Thyroid gland (tissue), 4 donors: ENCODE data around the gene CDH18. TPM values are rescaled to one million over a fixed set of nuclear protein-coding genes. Genes with fewer than 3 reads are reported as not detected.

Experiments used
- DNase-seq, 2 donors: peaks; one replicate each; pipeline ENCODE4 v3.0.0-alpha.2; 2019
- H3K27ac ChIP-seq, 3 donors: fragments of 200-600 bp; sonication (generic); 1 replicate in 2 of 3; 2 replicates in 1 of 3; pipeline ENCODE4 v1.5.1; 2016 to 2019; ENCODE audit warnings: mild to moderate bottlenecking in 1 of 3, moderate library complexity in 1 of 3
- H3K27me3 ChIP-seq: fragments of 200-600 bp; sonication (generic); one replicate; pipeline ENCODE4 v1.5.1; 2019
- H3K36me3 ChIP-seq, 2 donors: fragments of 200-600 bp; sonication (generic); one replicate each; pipeline ENCODE4 v1.5.1; 2016 to 2019
- H3K4me1 ChIP-seq, 2 donors: fragments of 200-600 bp; sonication (generic); one replicate each; pipeline ENCODE4 v1.5.1; 2017 to 2019
- H3K4me3 ChIP-seq, 3 donors: fragments of 200-600 bp; sonication (generic); replicated peaks in 1 of 3; 1 replicate in 2 of 3; 2 replicates in 1 of 3; pipeline ENCODE4 v1.5.1; 2016; ENCODE audit warnings: mild to moderate bottlenecking in 1 of 3
- H3K9me3 ChIP-seq: fragments of 200-600 bp; sonication (generic); one replicate; pipeline ENCODE4 v1.5.1; 2017
- POLR2A ChIP-seq, 2 donors: fragments of 450-650 bp; IDR thresholded peaks; one replicate each; pipeline ENCODE4 v1.6.1; 2017; ENCODE audit warnings: antibody characterized with exemption in 2 of 2, mild to moderate bottlenecking in 2 of 2, moderate library complexity in 1 of 2
- WGBS, 2 donors: methylation state at CpG; one replicate each; pipeline ENCODE4 v1.1.5; 2017; 5-methylcytosine and 5-hydroxymethylcytosine counted together
- intact Hi-C: fragments of 100-400 bp; cut with DNase I; formaldehyde crosslinking; loops from one replicate; pipeline ENCODE4 v1.15.1; 2023
- total RNA-seq, 4 donors: library from RNA; depleted of rRNA; stranded (reverse); fragments of >200 nt; gene quantifications; one replicate each; pipeline ENCODE4 v1.2.3, GENCODE V29; 2016
- TF ChIP-seq, protein P1 (sequence below), 6 experiments: fragments of 200-600 bp in 3 of 6; fragments of 450-650 bp in 3 of 6; sonication (generic) in 3 of 6; IDR thresholded peaks; one replicate each; pipeline ENCODE4 v1.5.1; 2016 to 2019; ENCODE audit warnings: antibody characterized with exemption in 6 of 6, mild to moderate bottlenecking in 2 of 6, inconsistent platforms in 1 of 6, moderate library complexity in 1 of 6

The CDH18 gene
- total RNA-seq, 4 donors from 2014 or later, result not detected

DNA sequence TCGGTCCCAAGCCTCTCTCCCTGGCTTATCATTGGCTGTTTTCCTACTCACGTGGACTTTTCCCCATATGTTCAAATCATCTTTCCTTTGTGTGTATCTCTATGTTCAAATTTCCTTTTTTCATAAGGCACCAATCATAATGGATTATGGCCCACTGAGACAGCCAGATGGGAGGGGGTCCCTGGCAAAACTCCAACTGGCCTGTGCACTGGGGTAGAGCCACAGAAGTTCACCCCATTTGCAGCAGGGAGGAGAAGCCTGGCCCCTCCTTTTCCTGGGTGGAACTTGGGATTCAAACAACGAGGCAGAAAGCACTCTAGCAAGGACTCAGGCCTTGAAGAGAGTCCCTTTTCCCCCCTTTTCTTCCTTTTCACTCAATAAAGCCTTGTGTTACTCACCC lies 362.4 kb downstream of the CDH18 start:
- DNase-seq, result no peak
- no peaks in the 10 kb centered on the region for H3K4me1 ChIP-seq
- no peak overlapping the region for H3K27ac ChIP-seq
- H3K4me3 ChIP-seq, result no peak overlapping the region
- 69 to 71% methylated on average over 3 of the region's 3 CpGs for WGBS, 2 donors
- TF ChIP-seq, protein P1, sequence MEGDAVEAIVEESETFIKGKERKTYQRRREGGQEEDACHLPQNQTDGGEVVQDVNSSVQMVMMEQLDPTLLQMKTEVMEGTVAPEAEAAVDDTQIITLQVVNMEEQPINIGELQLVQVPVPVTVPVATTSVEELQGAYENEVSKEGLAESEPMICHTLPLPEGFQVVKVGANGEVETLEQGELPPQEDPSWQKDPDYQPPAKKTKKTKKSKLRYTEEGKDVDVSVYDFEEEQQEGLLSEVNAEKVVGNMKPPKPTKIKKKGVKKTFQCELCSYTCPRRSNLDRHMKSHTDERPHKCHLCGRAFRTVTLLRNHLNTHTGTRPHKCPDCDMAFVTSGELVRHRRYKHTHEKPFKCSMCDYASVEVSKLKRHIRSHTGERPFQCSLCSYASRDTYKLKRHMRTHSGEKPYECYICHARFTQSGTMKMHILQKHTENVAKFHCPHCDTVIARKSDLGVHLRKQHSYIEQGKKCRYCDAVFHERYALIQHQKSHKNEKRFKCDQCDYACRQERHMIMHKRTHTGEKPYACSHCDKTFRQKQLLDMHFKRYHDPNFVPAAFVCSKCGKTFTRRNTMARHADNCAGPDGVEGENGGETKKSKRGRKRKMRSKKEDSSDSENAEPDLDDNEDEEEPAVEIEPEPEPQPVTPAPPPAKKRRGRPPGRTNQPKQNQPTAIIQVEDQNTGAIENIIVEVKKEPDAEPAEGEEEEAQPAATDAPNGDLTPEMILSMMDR (IDR thresholded peaks at IDR 0.05), result no peak
- no peak for TF ChIP-seq POLR2A (IDR thresholded peaks at IDR 0.05)
- no peaks in the 10 kb centered on the region for H3K9me3 ChIP-seq
- H3K36me3 ChIP-seq, result no peaks in the 10 kb centered on the region
- intact Hi-C loops, result no loop called here
- no peaks in the 10 kb centered on the region for H3K27me3 ChIP-seq

DNA sequence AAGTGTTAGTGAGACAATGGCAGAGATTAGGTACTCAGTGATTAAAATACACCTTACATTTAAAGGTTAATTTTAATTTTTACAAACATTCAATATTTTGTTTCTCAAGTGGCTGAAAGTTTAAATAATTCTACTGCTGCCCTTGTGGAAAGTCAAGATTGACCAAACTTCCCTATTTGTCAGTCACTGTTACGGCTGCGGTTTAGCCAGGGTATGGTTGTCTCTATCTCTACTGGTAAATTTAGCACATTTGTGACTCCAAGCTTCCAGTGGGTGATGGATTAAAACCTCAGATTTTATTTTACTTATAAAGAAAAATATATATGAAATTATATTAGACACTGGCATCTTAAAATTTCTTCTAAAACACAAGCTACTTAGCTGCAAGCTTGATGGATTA lies 368.4 kb downstream of the CDH18 start:
- H3K36me3 ChIP-seq, result no peaks in the 10 kb centered on the region
- no peak for DNase-seq
- TF ChIP-seq, protein P1 (IDR thresholded peaks at IDR 0.05), result no peak
- no peak for TF ChIP-seq POLR2A (IDR thresholded peaks at IDR 0.05)
- H3K4me1 ChIP-seq, result no peaks in the 10 kb centered on the region
- H3K27me3 ChIP-seq, result no peaks in the 10 kb centered on the region
- 95 to 96% methylated on average over 2 of the region's 2 CpGs for WGBS, 2 donors
- no peak overlapping the region for H3K4me3 ChIP-seq
- H3K27ac ChIP-seq, result no peak overlapping the region
- no peaks in the 10 kb centered on the region for H3K9me3 ChIP-seq
- intact Hi-C loops, result no loop called here

DNA sequence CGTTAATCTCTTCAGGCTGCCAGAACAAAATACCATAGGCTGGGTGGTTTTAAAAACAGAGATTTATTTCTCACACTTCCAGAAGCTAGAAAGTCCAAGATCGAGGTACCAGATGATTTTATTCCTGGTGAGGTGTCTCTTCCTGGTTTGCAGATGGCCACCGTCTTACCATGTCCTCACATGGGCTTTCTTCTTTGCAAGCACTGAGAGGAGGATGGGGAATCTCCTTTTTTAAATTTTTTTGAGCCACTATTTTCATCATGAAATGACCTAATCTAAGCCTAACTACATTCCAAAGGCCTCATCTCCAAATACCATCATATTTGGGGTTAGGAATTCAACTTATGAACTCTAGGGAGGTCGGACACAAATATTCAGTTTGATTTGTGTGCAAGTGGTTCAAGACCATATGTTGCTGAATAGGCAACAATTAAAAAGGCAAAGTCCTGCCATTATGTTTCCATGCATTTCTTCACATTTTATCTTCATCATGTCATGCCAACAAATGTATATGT lies 371.2 kb downstream of the CDH18 start:
- Histone ChIP-seq H3K27ac (no peak overlapping the region), H3K4me3 (no peak overlapping the region), H3K4me1 (no peaks in the 10 kb centered on the region), H3K27me3 (no peaks in the 10 kb centered on the region), H3K9me3 (no peaks in the 10 kb centered on the region), H3K36me3 (no peaks in the 10 kb centered on the region)
- intact Hi-C loops, result no loop called here
- 92 to 93% methylated on average over 4 of the region's 4 CpGs for WGBS, 2 donors
- DNase-seq, result no peak
- TF ChIP-seq POLR2A (IDR thresholded peaks at IDR 0.05), result no peak
- TF ChIP-seq, protein P1 (IDR thresholded peaks at IDR 0.05), result no peak

DNA sequence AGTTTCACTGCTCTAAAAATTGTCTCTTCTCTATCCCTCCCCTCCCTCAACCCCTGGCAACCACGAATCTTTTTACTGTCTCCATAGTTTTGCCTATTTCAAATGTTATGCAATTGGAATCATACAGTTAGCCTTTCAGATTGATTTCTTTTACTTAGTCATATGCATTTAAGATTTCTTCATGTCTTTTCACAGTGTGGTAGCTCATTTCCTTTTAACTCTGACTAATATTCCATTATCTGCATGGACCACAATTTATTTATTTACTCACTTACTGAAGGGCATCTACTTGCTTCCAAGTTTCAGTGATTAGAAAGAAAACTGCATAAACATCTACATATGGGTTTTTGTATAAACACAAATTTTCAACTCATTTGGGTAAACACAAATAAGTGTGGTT lies 372.3 kb downstream of the CDH18 start:
- 73 to 79% methylated on average over 1 of the region's 1 CpG for WGBS, 2 donors
- TF ChIP-seq POLR2A (IDR thresholded peaks at IDR 0.05), result no peak
- TF ChIP-seq, protein P1 (IDR thresholded peaks at IDR 0.05), result no peak
- DNase-seq, result no peak
- H3K36me3 ChIP-seq, result no peaks in the 10 kb centered on the region
- intact Hi-C loops, result no loop called here
- H3K4me3 ChIP-seq, result no peak overlapping the region
- no peaks in the 10 kb centered on the region for H3K4me1 ChIP-seq
- no peaks in the 10 kb centered on the region for H3K9me3 ChIP-seq
- no peak overlapping the region for H3K27ac ChIP-seq
- no peaks in the 10 kb centered on the region for H3K27me3 ChIP-seq

DNA sequence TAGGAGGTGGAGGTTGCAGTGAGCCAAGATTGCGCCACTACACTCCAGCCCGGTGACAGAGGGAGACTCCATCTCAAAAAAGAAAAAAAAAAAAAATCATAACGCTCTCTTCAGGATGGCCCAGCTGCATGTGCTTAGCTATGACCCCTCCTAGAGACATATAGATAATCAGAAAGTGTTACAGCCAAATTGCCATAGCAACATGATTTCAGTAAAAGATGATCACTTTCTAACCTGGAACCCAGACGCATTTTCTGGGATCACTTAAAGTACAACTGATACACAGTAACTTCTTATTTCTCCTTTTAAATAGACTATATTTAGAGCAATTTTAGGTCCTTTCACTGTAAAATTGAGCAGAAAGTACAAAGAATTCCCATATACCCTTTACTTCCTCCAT lies 372.9 kb downstream of the CDH18 start:
- no peak overlapping the region for H3K27ac ChIP-seq
- DNase-seq, result no peak
- H3K36me3 ChIP-seq, result no peaks in the 10 kb centered on the region
- H3K4me3 ChIP-seq, result no peak overlapping the region
- WGBS, 2 donors, result 67 to 68% methylated on average over 4 of the region's 4 CpGs
- H3K4me1 ChIP-seq, result no peaks in the 10 kb centered on the region
- no peaks in the 10 kb centered on the region for H3K9me3 ChIP-seq
- TF ChIP-seq POLR2A (IDR thresholded peaks at IDR 0.05), result no peak
- TF ChIP-seq, protein P1 (IDR thresholded peaks at IDR 0.05), result no peak
- intact Hi-C loops, result no loop called here
- no peaks in the 10 kb centered on the region for H3K27me3 ChIP-seq
